ENCODE results near the gene CBLC. TPM values are rescaled to one million over a fixed set of nuclear protein-coding genes. Genes with fewer than 3 reads are reported as not detected.

Gene CBLC
- total RNA-seq, 1 experiment from 2014 or later: 42.3 TPM

GRCh38 chr19:44818466-44819031 is 40.9 kb downstream of the CBLC start:
- CTCF ChIA-PET: interaction anchor here (0.7 kb wide), 1 partner anchor 10 kb away, joined by 3 read pairs; no protein-coding TSS in a partner anchor
- no TSS peak for BruUV-seq (replicated peaks)
- Mint-ChIP-seq H3K4me1 (ENCODE audit: low read depth, unreplicated experiment) (peaks cover 39% of the 10 kb centered on the region), H3K27ac (ENCODE audit: unreplicated experiment) (peak overlapping the region; percentile 77), H3K27me3 (ENCODE audit: insufficient read depth, unreplicated experiment) (no peaks in the 10 kb centered on the region), H3K4me3 (ENCODE audit: unreplicated experiment) (no peak overlapping the region), H3K9me3 (ENCODE audit: unreplicated experiment) (no peaks in the 10 kb centered on the region), H3K36me3 (ENCODE audit: insufficient read depth, unreplicated experiment) (peaks cover 64% of the 10 kb centered on the region)
- DNase-seq: no peak
- Histone ChIP-seq H3K9me3 (no peaks in the 10 kb centered on the region), H3K4me1 (peaks cover 11% of the 10 kb centered on the region), H3K27me3 (replicated peaks; ENCODE audit: control insufficient read depth, insufficient read depth, low read length) (no peaks in the 10 kb centered on the region), H3K36me3 (ENCODE audit: control insufficient read depth, insufficient read depth, low read length) (peaks cover 9% of the 10 kb centered on the region), H3K4me3 (ENCODE audit: low read depth, low read length) (no peak overlapping the region)
- POLR2A ChIA-PET: interaction anchor here (0.5 kb wide), 1 partner anchor 16 kb away, joined by 4 read pairs; no protein-coding TSS in a partner anchor
- intact Hi-C loops (cut with micrococcal nuclease; ENCODE audit: unreplicated experiment): no loop called here
- TF ChIP-seq, protein P1, sequence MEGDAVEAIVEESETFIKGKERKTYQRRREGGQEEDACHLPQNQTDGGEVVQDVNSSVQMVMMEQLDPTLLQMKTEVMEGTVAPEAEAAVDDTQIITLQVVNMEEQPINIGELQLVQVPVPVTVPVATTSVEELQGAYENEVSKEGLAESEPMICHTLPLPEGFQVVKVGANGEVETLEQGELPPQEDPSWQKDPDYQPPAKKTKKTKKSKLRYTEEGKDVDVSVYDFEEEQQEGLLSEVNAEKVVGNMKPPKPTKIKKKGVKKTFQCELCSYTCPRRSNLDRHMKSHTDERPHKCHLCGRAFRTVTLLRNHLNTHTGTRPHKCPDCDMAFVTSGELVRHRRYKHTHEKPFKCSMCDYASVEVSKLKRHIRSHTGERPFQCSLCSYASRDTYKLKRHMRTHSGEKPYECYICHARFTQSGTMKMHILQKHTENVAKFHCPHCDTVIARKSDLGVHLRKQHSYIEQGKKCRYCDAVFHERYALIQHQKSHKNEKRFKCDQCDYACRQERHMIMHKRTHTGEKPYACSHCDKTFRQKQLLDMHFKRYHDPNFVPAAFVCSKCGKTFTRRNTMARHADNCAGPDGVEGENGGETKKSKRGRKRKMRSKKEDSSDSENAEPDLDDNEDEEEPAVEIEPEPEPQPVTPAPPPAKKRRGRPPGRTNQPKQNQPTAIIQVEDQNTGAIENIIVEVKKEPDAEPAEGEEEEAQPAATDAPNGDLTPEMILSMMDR (IDR thresholded peaks at IDR 0.05; ENCODE audit: insufficient read depth in 1 of 2, low read depth in 1 of 2, low read length in 1 of 2, severe bottlenecking in 1 of 2, unreplicated experiment in 1 of 2): no peak

DNA sequence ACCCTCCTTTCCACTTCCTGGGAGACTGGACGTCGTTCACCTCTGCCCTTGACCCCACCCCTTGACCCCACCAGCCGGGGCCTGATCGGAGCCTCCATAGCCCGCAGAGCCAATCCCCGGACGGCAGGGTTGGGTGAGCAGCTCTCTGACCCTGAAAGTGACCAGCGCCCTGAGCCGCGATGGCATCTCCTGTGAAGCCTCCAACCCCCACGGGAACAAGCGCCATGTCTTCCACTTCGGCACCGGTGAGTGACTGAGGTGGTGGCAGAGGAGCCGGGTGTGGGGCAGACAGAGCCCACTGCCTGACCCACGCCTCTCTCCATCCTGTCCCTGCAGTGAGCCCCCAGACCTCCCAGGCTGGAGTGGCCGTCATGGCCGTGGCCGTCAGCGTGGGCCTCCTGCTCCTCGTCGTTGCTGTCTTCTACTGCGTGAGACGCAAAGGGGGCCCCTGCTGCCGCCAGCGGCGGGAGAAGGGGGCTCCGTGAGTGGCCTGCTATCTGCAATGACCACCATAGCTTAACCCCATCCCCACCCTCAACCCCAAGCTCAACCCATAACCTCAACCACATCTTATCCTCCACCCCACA is 41.6 kb downstream of the CBLC start:
- Mint-ChIP-seq H3K9me3 (ENCODE audit: unreplicated experiment) (no peaks in the 10 kb centered on the region), H3K4me3 (ENCODE audit: unreplicated experiment) (no peak overlapping the region), H3K36me3 (ENCODE audit: insufficient read depth, unreplicated experiment) (peaks cover 56% of the 10 kb centered on the region), H3K27ac (ENCODE audit: unreplicated experiment) (no peak overlapping the region), H3K27me3 (ENCODE audit: insufficient read depth, unreplicated experiment) (no peaks in the 10 kb centered on the region), H3K4me1 (ENCODE audit: low read depth, unreplicated experiment) (peaks cover 32% of the 10 kb centered on the region)
- Histone ChIP-seq H3K36me3 (ENCODE audit: control insufficient read depth, insufficient read depth, low read length) (peaks cover 6% of the 10 kb centered on the region), H3K9me3 (no peaks in the 10 kb centered on the region), H3K27me3 (replicated peaks; ENCODE audit: control insufficient read depth, insufficient read depth, low read length) (no peaks in the 10 kb centered on the region), H3K4me1 (peaks cover 11% of the 10 kb centered on the region), H3K4me3 (ENCODE audit: low read depth, low read length) (no peak overlapping the region)
- TF ChIP-seq, protein P1 (IDR thresholded peaks at IDR 0.05; ENCODE audit: insufficient read depth in 1 of 2, low read depth in 1 of 2, low read length in 1 of 2, severe bottlenecking in 1 of 2, unreplicated experiment in 1 of 2): no peak
- ChIA-PET CTCF (interaction anchor here (1.0 kb wide), 1 partner anchor 25 kb away, joined by 3 read pairs; no protein-coding TSS in a partner anchor), POLR2A (no interaction called here)
- intact Hi-C loops (cut with micrococcal nuclease; ENCODE audit: unreplicated experiment): no loop called here
- no peak for DNase-seq
- no TSS peak for BruUV-seq (replicated peaks)

- TF ChIP-seq, protein P1 (IDR thresholded peaks at IDR 0.05; ENCODE audit: insufficient read depth in 1 of 2, low read depth in 1 of 2, low read length in 1 of 2, severe bottlenecking in 1 of 2, unreplicated experiment in 1 of 2): no peak
- H3K4me1 ChIP-seq: peaks cover 11% of the 10 kb centered on the region
- intact Hi-C loops (cut with micrococcal nuclease; ENCODE audit: unreplicated experiment): no loop called here
- no peaks in the 10 kb centered on the region for H3K9me3 ChIP-seq
- ChIA-PET CTCF (interaction anchor here (0.8 to 1.1 kb wide), 2 partner anchors 36 to 92 kb away, joined by 3 read pairs; no protein-coding TSS in a partner anchor), POLR2A (interaction anchor here (0.6 to 0.7 kb wide), 2 partner anchors 12 to 279 kb away, joined by 3 to 6 read pairs; partner anchors contain the start of gene BCAM)
- no peaks in the 10 kb centered on the region for H3K27me3 ChIP-seq (replicated peaks; ENCODE audit: control insufficient read depth, insufficient read depth, low read length)
- BruUV-seq (replicated peaks): no TSS peak
- Mint-ChIP-seq H3K9me3 (ENCODE audit: unreplicated experiment) (no peaks in the 10 kb centered on the region), H3K4me1 (ENCODE audit: low read depth, unreplicated experiment) (peaks cover 24% of the 10 kb centered on the region), H3K27ac (ENCODE audit: unreplicated experiment) (no peak overlapping the region), H3K36me3 (ENCODE audit: insufficient read depth, unreplicated experiment) (peaks cover 42% of the 10 kb centered on the region), H3K27me3 (ENCODE audit: insufficient read depth, unreplicated experiment) (no peaks in the 10 kb centered on the region), H3K4me3 (ENCODE audit: unreplicated experiment) (no peak overlapping the region)
- H3K36me3 ChIP-seq (ENCODE audit: control insufficient read depth, insufficient read depth, low read length): peaks cover 5% of the 10 kb centered on the region; the same call in 1 of the 2 replicates
- DNase-seq: no peak
- no peak overlapping the region for H3K4me3 ChIP-seq (ENCODE audit: low read depth, low read length)
Measured at GRCh38 chr19:44820648-44821609, 43.2 kb downstream of the CBLC start.
